ENCODE results near the gene PHACTR1.

- TF ChIP-seq RAD21 (IDR thresholded peaks at IDR 0.05) (no peak), CTCF (IDR thresholded peaks at IDR 0.05; ENCODE audit: low read depth, low read length, missing input control) (no peak), HNF4A (conservative IDR thresholded peaks at IDR 0.05) (no peak)
These were observed 565.1 kb downstream of the PHACTR1 start for GRCh38 chr6:13281686-13282085.

All from liver (tissue), 3 donors.